GM21529 (cell line): ENCODE data around the gene ZSCAN23.
"Not testable (repeated sequence)": the region's sequence is repeated elsewhere in the genome, so short reads cannot be mapped to it uniquely, and the experiment has no call there.

Source experiments
- ATAC-seq: cut with Tn5 transposase; IDR thresholded peaks from one replicate; pipeline ENCODE4 v1.9.1; 2021; ENCODE audit not compliant: unreplicated experiment

ZSCAN23 gene

DNA sequence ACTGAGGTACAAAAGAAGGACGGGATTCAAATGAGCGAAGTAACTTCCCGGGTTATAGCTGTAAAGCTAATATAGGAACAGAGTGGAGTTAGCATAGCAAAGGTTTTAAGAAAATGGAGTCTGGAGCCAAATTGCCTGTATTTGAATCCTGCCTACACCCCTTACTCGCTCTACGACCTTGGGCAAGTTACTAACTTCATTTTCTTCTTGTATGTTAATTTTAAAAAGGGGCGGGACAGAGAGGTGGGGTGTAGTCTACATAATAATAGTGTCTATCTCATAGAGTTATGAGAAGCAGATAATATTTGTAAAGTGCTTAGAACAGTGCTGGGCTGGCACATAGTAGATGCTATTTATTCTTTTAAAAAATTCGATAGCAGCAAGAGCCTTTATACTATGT is 705 bp downstream of the ZSCAN23 start:
- no peak for ATAC-seq

DNA sequence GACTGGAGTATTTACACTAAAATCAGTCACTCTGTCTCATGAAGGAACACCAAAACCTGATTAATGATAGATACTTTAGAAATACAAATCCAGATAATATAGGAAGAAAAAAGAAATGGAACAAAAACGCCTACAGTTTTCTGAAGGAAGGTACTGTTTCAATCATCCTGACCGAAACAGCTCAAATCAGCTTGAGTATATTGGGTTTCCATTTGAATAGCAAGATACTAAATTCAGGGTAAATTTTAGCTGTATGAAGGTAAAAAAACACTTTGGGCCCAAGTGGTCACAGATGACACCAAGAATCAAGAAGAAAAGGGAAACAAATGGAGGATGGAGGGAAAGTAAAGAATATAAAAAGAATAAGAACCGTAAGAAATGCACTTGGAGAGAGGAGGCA is 6.9 kb downstream of the ZSCAN23 start:
- no peak for ATAC-seq

DNA sequence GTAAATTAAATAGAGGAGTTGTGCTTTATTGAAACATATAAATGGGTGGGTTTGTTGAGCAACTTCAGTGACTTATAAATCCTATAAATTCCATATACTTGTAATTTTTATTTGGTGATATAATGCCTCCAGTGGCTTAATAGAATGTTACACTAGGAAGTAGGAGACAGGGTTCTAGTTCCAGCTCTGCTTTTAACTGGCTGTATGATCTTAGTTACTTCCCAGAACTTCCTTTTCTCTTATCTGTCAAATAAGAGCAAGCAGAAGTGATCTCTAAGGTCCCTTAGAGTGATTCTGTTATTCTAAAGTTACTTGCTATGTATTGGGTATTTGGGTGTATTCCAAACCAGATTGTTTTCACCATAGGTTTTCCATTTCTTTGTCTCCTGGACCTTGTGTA is 10.2 kb downstream of the ZSCAN23 start:
- no peak for ATAC-seq

DNA sequence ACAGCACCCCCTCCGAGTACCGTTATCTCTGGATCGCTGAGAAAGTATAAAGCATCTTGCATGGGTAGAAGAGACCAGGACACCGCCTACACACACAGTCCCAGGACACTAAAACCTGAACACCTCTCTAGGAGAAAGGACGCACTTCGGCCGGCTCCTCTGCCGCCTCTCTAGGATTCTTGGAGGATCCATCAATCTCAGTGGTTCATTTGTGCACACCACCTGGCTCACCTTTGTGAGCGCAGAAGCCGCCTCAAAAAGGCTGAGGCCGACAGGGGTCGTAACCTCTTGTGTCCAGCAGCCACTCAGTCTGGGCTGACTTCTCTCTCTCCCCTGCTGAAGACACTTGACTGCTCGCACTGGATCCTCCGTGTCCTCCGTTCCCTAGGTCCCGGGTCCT is 13.5 kb downstream of the ZSCAN23 start:
- ATAC-seq = no peak

DNA sequence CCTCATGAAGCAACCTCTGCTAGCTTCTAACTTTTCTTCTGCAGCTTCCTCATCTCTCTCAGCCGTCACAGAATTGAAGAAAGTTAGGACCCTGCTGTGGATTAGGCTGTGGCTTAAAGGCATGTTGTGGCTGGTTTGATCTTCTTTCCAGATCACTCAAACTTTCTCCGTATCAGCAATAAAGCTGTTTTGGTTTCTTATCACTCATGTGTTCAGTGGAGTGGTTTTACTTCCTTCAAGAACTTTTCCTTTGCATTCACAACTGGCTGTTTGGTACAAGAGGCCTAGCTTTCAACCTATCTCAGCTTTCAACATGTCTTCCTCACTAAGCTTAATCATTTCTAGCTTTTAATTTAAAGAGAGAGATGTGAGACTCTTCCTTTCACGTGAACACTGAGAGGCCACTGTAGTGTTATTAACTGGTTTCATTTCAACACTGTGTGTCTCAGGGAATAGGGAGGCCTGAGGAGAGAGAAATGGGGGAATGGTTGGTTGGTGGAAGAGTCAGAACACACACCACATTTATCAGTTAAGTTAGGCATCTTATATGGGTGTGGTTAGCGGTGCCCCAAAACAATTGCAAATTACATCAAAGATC is 17.2 kb downstream of the ZSCAN23 start:
- no peak for ATAC-seq

DNA sequence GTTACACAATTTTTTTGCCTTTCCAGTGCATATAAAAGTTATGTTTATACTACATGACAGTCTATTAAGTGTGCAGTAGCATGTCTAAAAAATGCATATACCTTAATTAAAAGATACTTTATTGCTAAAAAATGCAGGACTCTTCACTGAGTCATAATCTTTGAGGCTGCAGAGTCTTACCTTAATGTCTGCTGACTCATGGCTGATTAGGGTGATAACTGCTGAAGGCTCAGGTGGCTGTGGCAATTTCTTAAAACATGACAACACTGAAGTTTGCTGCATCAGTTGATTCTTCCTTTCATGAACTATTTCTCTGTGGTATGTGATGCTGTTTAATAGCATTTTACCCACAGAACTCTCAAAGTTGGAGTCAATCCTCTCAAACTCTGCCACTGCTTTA is 19.1 kb downstream of the ZSCAN23 start:
- no peak for ATAC-seq

DNA sequence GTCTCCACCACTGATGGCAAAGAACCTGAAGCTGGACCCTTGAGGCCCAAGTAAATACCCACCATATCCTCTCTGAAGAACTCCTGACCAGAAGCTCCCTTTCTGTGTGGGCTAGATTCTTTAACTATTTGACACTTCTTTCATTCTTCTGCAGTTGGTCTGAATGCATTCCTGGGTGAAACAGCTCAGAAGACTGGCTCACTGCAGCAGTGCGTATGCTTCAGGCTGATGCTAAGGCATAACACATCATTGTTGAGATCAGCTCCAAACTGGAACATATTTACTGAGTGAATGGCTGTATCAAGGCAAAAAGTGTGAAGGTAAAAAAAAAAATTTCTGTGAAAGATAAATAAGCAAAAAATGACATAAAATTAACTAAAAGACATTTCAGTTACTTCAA is 19.7 kb downstream of the ZSCAN23 start:
- ATAC-seq = no peak

DNA sequence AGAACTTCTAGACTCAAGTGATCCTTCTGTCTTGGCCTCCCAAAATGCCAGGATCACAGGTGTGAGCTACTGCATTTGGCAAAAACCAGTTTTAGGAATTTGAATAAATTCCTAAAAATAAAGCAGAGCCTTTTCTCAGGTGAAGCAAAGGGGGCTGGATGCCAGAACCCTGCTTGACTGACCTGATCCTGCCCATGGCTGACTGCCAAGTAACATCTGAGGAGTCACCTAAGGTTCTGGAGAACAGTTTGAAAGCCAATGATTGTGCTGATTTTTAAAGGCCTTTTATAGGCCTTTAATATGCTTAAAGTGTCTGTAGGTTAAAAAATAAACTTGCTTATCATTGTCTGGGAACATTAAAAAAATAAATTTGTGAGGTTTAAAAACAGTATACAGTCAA is 29.6 kb downstream of the ZSCAN23 start:
- no peak for ATAC-seq

DNA sequence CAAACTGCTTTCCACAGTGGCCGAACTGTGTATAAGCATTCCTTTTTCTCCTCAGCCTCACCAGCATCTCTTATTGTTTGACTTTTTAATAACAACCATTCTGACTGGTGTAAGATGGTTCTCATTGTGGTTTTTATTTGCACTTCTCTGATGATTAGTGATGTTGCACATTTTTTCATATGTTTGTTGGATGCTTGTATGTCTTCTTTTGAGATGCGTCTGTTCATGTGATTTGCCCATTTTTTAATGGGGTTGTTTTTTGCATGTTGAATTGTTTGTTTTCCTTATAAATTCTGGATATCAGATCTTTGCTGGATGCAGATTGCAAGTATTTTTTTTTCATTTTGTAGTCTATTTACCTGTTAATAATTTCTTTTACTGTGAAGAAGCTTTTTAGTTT is 32.5 kb downstream of the ZSCAN23 start:
- ATAC-seq = no peak

DNA sequence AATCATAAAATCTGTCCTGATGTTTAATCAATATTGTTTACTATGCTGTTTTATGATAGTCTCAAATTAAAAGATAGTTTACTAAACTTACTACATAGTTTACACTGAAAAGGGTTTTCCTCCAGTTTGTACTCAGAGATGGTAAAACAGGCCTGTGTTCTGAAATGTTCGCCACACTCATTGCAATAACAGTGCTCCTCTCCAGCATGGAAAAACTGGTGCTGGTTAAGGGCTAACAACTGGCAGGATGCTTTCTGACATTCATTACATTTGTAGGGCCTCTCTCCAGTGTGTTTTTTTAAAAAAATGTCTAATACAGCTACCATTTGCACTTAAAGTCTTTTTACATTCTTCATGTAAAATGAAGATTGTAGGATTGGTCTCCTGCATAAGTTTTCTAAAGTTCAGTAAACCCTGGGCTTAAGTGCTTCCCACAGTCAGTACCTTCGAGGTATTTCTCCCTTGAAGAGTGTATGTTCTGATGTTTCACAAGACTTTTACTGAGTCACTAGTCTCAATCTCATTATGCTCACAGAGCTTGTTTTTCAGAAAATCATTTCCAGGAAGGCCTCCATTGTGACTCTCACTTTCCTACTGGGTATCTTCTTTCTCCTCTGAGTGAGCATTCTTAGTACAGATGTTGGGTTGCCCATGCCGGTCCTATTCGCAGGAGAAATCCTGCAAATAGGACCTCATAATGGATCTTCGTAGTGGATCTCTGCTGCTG is 35.1 kb downstream of the ZSCAN23 start:
- no peak for ATAC-seq

DNA sequence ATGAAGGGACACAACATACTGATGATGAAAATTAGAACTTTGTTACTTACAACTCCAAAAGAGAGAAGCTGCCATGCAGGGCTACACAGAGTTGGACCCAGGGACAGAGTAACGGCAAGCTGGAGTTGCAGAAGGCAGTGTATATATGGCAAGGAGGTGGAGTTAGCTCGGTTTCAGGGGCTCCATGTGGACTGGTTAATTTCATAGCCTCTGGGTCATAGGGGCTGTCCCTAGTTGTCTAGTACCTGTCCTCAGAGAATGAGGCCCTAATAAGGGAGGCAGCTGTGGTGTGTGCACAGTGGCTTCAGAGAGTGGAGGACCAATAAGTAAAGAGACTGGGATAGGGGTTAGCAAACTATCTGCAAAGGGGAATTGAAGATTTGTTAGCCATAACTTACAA is 35.9 kb downstream of the ZSCAN23 start:
- peak; percentile 51 for ATAC-seq

DNA sequence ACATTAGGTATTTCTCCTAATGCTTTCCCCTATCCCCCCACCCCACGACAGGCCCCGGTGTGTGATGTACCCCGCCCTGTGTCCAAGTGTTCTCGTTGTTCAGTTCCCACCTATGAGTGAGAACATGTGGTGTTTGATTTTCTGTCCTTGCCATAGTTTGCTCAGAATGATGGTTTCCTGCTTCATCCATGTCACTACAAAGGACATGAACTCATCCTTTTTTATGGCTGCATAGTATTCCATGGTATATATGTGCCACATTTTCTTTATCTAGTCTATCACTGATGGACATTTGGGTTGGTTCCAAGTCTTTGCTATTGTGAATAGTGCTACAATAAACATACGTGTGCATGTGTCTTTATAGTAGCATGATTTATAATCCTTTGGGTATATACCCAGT is 39.4 kb downstream of the ZSCAN23 start:
- not testable (repeated sequence) for ATAC-seq

DNA sequence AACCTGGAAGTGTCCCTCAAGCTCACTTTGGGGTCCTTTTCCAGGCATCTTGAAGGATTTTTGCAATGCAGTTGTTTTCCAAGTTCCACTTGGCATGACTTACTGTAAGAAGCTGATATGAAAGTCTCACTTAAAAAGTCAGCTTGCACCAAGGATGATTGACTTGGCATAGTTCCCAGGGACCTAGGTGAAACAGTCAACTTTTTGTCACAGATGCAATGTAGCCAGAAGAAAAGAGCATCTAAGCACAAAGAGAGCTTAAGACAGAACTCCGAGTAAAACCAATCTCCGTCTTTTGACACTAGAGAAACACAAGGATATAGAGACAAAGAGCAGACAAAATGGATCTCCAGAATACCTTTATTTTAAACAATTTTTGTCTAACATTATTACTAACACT is 41.1 kb downstream of the ZSCAN23 start:
- no peak for ATAC-seq

DNA sequence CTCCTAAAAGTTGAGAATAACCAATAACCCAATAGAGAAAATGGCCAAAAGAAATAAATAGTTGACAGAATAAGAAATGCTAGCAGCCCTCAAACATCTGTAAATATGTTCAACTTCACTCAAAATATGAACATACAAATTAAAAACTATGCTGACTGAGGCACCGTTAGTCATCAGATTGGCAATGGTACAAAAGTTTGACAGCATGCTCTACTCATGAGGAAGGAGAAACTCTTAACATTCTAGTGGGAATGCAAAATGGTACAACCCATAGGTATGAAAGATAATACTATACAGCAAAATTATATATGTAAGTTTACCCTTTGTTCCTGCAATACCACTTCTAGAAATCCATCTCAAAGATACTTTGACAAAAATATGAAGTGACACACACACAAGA is 42.1 kb downstream of the ZSCAN23 start:
- ATAC-seq = no peak

DNA sequence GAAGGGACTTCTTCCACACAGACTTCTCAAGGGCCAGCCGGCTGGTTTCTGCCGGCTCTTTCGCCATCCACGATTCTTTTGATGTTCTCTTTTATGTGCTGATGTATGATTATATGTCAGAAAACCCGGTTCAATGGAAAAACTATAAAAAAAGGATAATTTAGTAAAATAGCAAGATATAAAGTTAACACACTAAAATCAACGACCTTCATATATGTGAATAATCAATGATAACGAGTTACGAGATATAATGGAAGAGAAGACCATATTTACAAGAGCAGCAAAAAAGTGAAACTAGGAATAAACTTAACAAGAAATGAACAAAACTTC is 43.2 kb downstream of the ZSCAN23 start:
- no peak for ATAC-seq

DNA sequence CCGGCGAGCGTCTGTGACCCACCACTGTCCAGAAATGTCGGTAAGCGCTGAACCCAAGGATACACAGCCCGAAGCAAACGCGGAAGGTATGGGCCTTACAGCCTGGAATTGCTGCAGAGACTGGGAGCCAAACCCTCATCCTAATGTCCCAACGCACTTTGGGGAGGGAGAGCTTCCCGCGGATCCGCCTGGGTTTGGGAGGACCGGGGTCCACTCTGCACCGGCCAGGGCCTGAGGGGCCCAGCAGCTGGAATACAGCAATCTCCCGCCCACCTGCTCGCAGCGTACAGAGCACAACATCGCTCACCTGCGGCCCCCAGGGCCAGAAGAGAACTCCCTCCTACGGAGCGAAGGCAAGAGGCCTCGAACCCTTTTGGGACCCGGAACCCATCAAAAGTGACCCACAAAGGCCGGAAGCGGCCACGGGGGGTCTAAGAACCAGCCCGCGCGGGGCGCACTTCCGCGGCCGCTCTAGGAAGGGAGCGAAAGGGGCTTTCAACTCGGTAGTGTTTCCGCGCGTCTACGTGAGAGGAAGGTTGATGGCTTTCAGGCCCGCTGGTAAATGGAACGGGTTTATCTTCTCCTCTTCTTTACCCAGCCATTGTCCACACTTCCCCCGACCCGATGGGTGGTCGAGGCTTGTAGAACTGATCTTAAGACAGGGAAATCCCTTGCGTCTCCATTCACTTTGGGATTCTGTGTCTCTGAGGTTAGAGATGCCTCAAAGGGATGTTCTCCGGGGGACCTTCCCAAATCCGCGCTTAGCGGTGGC is 43.8 kb downstream of the ZSCAN23 start, which contains the start of gene ZSCAN12:
TSS of gene ZSCAN12 (minus strand) at position 398 of the 772 bp plus-strand sequence. CDS start 1,342 bp downstream, outside the sequence.
- peak; percentile 74 for ATAC-seq

DNA sequence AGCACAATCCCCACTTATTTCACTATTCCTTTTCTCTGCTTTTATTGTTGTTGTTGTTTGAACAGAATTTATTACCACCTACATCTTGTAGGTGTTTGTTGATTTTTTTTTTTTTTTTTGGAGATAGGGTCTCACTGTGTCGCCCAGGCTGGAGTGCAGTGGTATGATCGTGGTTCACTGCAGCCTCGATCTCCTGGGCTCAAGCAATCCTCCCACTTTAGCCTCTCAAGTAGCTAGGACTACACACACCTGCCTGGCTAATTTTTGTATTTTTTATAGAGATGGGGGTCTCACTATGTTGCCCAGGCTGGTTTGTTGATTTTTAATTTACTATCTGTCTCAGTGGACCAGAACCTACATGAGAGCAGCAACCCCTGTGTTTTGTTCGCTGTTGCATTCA is 47.4 kb downstream of the ZSCAN23 start:
- ATAC-seq = no peak

DNA sequence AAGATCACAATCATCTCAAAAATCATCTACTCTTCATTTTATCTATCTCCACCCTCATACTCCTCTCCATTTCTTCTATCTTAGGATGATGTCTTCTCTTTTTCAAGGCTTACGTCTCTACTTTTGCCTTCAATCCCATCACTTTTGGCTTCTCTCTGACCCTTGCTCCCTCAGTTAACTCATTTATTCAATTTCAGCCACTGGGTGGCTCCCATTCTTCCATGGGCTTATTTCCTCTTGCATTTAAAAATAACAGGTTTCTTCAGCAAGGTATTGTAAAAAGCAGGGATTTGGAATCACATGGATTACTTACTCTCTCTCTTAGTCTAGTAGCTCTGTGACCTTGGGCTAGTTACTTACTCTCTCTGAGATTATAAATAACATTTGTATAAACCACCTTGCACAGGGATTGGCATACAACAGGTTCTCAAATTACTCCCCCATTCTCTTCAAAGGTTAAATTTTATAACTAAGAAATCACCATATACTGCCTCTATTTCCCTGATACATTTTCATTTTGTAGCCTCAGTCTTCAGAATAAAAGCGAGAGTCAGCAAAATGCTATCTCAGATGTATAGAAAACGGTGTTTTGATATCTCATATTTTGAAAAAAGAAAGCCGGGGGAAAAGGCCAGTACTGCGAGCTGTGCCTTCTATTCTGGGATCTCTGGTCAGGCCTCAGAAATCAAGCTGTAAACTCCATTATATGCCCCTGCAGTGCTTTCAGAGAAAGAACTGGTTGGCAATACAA is 49.2 kb downstream of the ZSCAN23 start:
- no peak for ATAC-seq

DNA sequence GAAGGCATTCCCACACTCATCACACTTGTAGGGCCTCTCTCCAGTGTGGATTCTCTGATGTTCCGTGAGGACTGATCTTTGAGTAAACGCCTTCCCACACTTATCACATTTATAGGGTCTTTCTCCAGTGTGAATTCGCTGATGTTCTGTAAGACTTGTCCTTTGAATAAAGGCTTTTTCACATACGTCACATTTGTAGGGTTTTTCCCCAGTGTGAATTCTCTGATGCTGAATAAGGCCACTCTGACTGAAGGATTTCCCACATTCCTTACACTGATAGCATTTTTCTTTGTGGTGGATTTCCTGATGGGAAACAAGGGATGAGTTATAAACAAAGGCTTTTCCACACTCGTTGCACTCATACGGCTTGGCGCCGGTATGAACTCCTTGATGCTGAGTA is 52.6 kb downstream of the ZSCAN23 start:
- ATAC-seq = no peak

DNA sequence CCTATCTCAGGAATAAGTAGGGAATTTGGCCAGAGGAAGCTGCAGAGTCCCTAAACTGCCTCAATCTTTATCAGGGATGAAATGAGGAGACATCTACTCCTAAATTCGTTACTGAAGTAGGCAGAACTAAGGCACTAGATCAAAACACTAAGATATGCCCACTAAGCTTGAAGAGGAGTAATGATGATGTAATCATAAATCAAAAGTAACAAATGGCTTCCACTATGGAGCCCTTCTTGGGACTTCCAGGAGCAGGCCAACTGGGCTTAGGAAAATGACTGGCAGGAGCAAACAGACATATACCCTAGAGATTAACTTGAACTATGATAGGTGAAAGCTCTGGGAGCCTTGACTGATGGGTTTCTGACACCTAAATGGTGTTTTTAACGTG is 59.2 kb downstream of the ZSCAN23 start:
- ATAC-seq = no peak
